Kidney (tissue), 14 donors: ENCODE measurements around the gene GSTM5. TPM values are rescaled to one million over a fixed set of nuclear protein-coding genes. Genes with fewer than 3 reads are reported as not detected.
"Not testable (repeated sequence)": the region's sequence is repeated elsewhere in the genome, so short reads cannot be mapped to it uniquely, and the experiment has no call there.

ENCODE experiments used
- DNase-seq, 5 donors: peaks; one replicate each; pipeline ENCODE4 v3.0.0-alpha.2; 2013 to 2020
- FAIRE-seq: peaks from 2 replicates; lab custom pipeline; 2012; peaks lifted over from hg19 to GRCh38; lab: Jason Lieb, UNC
- H3K27ac ChIP-seq, 2 donors: one replicate each; pipeline ENCODE4 v1.7.0; 2013; ENCODE audit warnings: low read depth in 2 of 2, low read length in 2 of 2, inconsistent platforms in 1 of 2
- H3K27me3 ChIP-seq: one replicate; pipeline ENCODE4 v1.7.1; 2013; ENCODE audit warnings: low read length, inconsistent platforms; ENCODE audit not compliant: control insufficient read depth, insufficient read depth
- H3K36me3 ChIP-seq, 3 donors: one replicate each; pipeline versions ENCODE4 v1.7.0 to v1.7.1; 2013; ENCODE audit warnings: low read length in 3 of 3, control low read depth in 1 of 3, inconsistent platforms in 1 of 3; ENCODE audit not compliant: insufficient read depth in 3 of 3, control insufficient read depth in 2 of 3
- H3K4me1 ChIP-seq, 3 donors: one replicate each; pipeline versions ENCODE4 v1.7.0 to v1.7.1; 2013; ENCODE audit warnings: low read length in 3 of 3, inconsistent platforms in 1 of 3, low read depth in 1 of 3; ENCODE audit not compliant: control insufficient read depth in 2 of 3, insufficient read depth in 2 of 3
- H3K4me3 ChIP-seq, 3 donors: one replicate each; pipeline versions ENCODE4 v1.7.0 to v1.8.1; 2013; ENCODE audit warnings: low read length in 3 of 3, control low read depth in 1 of 3, inconsistent platforms in 1 of 3
- H3K9ac ChIP-seq, 3 donors: one replicate each; pipeline versions ENCODE4 v1.7.0 to v1.7.1; 2013; ENCODE audit warnings: low read length in 3 of 3, control low read depth in 1 of 3, inconsistent platforms in 1 of 3
- H3K9me3 ChIP-seq, 3 donors: one replicate each; pipeline versions ENCODE4 v1.7.0 to v1.7.1; 2013; ENCODE audit warnings: low read length in 3 of 3, control low read depth in 1 of 3, inconsistent platforms in 1 of 3; ENCODE audit not compliant: control insufficient read depth in 2 of 3, insufficient read depth in 1 of 3
- CTCF ChIP-seq: IDR thresholded peaks from 3 replicates; pipeline ENCODE4 v1.5.1; 2012; ENCODE audit warnings: mild to moderate bottlenecking, moderate library complexity, borderline replicate concordance; ENCODE audit not compliant: insufficient read depth; ENCODE audit errors: extremely low read depth
- intact Hi-C: fragments of 100-400 bp; cut with DNase I; formaldehyde crosslinking; loops from one replicate; pipeline ENCODE4 v1.11.1; 2022
- polyA plus RNA-seq: library from polyadenylated mRNA; stranded (reverse); fragments of 350-450 nt; fragmentation: Illumina TruSeq; extraction: RNeasy Lipid Tissue Mini Kit (QIAGEN cat#74804); gene quantifications from one replicate; pipeline ENCODE4 v1.2.3, GENCODE V29; 2014; ENCODE audit warnings: low read depth, low replicate concordance; ENCODE audit not compliant: insufficient read depth
- total RNA-seq: library from RNA; stranded (reverse); fragmentation: NEBNext Ultra II Directional; extraction: Animal tissue kit (Norgen Biotek cat#: 25700); gene quantifications from one replicate; pipeline ENCODE4 v1.2.1, GENCODE V29; 2021
- donor health status: control.
- donor health status: control.
- donor health status: control.
- donor health status: control.
- donor health status: control.
- donor health status: DM: yes; HTN: yes; CAD: no.
- donor health status: Normal renal cell carcinoma (clear cell type).

GSTM5 gene
- total and polyA plus RNA-seq, 2 donors from 2014 or later, result 4.2 to 9.1 TPM

- TF ChIP-seq CTCF, result no peak
- DNase-seq, result peak in 2 of 5 donors; percentile 28 to 61
- FAIRE-seq, result no peak
These were observed 43.8 kb upstream of the GSTM5 start for GRCh38 chr1:109668123-109668775.

GRCh38 chr1:109669246-109669948, 42.7 kb upstream of the GSTM5 start:
- intact Hi-C loops, result no loop called here
- FAIRE-seq (no peak), DNase-seq (no peak)
- Histone ChIP-seq H3K4me3 (no peak overlapping the region), H3K27me3 (no peaks in the 10 kb centered on the region), H3K4me1 (peaks cover 0 to 5% (median 2%) of the 10 kb centered on the region in 3 donors), H3K9ac (no peak overlapping the region), H3K36me3 (no peaks in the 10 kb centered on the region), H3K27ac (no peak overlapping the region), H3K9me3 (no peaks in the 10 kb centered on the region)
- TF ChIP-seq CTCF, result no peak

More at GRCh38 chr1:109668123-109668775, 43.8 kb upstream of the GSTM5 start:
- intact Hi-C loops, result no loop called here
- no peaks in the 10 kb centered on the region for H3K36me3 ChIP-seq
- peak overlapping the region; percentile 50 to 65 (median 53) for H3K4me3 ChIP-seq
- H3K9me3 ChIP-seq, result no peaks in the 10 kb centered on the region
- H3K27me3 ChIP-seq, result no peaks in the 10 kb centered on the region
- peak overlapping the region in 2 of 3 donors; percentile 25 to 46 for H3K9ac ChIP-seq
- H3K27ac ChIP-seq, result no peak overlapping the region
- peaks cover 0 to 5% (median 2%) of the 10 kb centered on the region in 3 donors for H3K4me1 ChIP-seq

GRCh38 chr1:109669949-109670302, 42.1 kb upstream of the GSTM5 start:
- H3K4me3 ChIP-seq, H3K27ac ChIP-seq, H3K36me3 ChIP-seq, FAIRE-seq, H3K9ac ChIP-seq, H3K4me1 ChIP-seq, H3K27me3 ChIP-seq, H3K9me3 ChIP-seq, intact Hi-C loops, DNase-seq: not testable (repeated sequence)

GRCh38 chr1:109671067-109671466, 41.0 kb upstream of the GSTM5 start:
- Histone ChIP-seq H3K36me3 (no peaks in the 10 kb centered on the region), H3K27me3 (no peaks in the 10 kb centered on the region), H3K9me3 (no peaks in the 10 kb centered on the region), H3K4me3 (no peak overlapping the region), H3K9ac (no peak overlapping the region), H3K4me1 (peaks cover 0 to 5% (median 2%) of the 10 kb centered on the region in 3 donors), H3K27ac (no peak overlapping the region)
- TF ChIP-seq CTCF, result no peak
- FAIRE-seq, result no peak
- DNase-seq, result peak in 1 of 5 donors; percentile 13
- intact Hi-C loops, result no loop called here

- FAIRE-seq, H3K9me3 ChIP-seq, H3K9ac ChIP-seq, intact Hi-C loops, H3K27me3 ChIP-seq, H3K4me3 ChIP-seq, DNase-seq, H3K4me1 ChIP-seq, H3K36me3 ChIP-seq, H3K27ac ChIP-seq: not testable (repeated sequence)
These were observed 38.2 kb upstream of the GSTM5 start for GRCh38 chr1:109673861-109674260.
